Measurements from ENCODE around the gene MRPL12. TPM values are rescaled to one million over a fixed set of nuclear protein-coding genes. Genes with fewer than 3 reads are reported as not detected.

MRPL12 gene
- total and polyA plus RNA-seq, 2 of the 13 experiments (the other 11 are each of a cell fraction or from before 2014, with no cell fraction given) = 39.1 to 94.1 TPM

- TF ChIP-seq ZNF142 (CRISPR knock-in tag; IDR thresholded peaks at IDR 0.05) (peak; percentile 90), KLF9 (CRISPR knock-in tag; IDR thresholded peaks at IDR 0.05; ENCODE audit: low read depth) (peak; percentile 84; the same call in 1 of the 2 replicates), ZNF580 (CRISPR knock-in tag; IDR thresholded peaks at IDR 0.05; ENCODE audit: borderline replicate concordance, low read depth) (peak; percentile 25; the same call in 1 of the 2 replicates), HOXD1 (CRISPR knock-in tag; IDR thresholded peaks at IDR 0.05) (peak; percentile 60; the same call in 1 of the 2 replicates), KIAA2018 (CRISPR knock-in tag; IDR thresholded peaks at IDR 0.05; ENCODE audit: borderline replicate concordance) (no peak), MLXIP (CRISPR knock-in tag; IDR thresholded peaks at IDR 0.05; ENCODE audit: borderline replicate concordance) (0 out of 2 replicates have a peak, but pooled peaks have one; percentile 51), GABPB1 (CRISPR knock-in tag; IDR thresholded peaks at IDR 0.05) (peak; percentile 96)
Observed at GRCh38 chr17:81683584-81684441, 19.4 kb upstream of the MRPL12 start, which contains the start of the genes ARL16 and HGS (continued).

Measured in HepG2 (cell line).